ENCODE data around the gene CYFIP1.

The CYFIP1 gene

GRCh38 chr15:22939652-22940061 is 40.5 kb downstream of the CYFIP1 start:
- Histone ChIP-seq H3K27ac (ENCODE audit: low read depth, low read length) (no peak overlapping the region), H3K27me3 (ENCODE audit: control insufficient read depth in 1 of 2, insufficient read depth in 2 of 2, low read length in 2 of 2) (no peaks in the 10 kb centered on the region), H3K4me1 (ENCODE audit: control insufficient read depth in 1 of 2, insufficient read depth in 2 of 2, low read length in 2 of 2) (peaks cover 6% of the 10 kb centered on the region in 2 donors), H3K9ac (ENCODE audit: low read depth in 1 of 2, low read length in 2 of 2) (no peak overlapping the region), H3K9me3 (ENCODE audit: control insufficient read depth in 1 of 2, low read length in 2 of 2) (no peaks in the 10 kb centered on the region), H3K4me3 (ENCODE audit: low read depth in 1 of 2, low read length in 2 of 2) (no peak overlapping the region), H3K36me3 (ENCODE audit: control insufficient read depth in 1 of 2, insufficient read depth in 2 of 2, low read length in 2 of 2) (peaks cover 31 to 76% of the 10 kb centered on the region in 2 donors)

- H3K9me3 ChIP-seq (ENCODE audit: control insufficient read depth in 1 of 2, low read length in 2 of 2) = no peaks in the 10 kb centered on the region
- no peak overlapping the region for H3K27ac ChIP-seq (ENCODE audit: low read depth, low read length)
- no peak overlapping the region for H3K9ac ChIP-seq (ENCODE audit: low read depth in 1 of 2, low read length in 2 of 2)
- no peak overlapping the region for H3K4me3 ChIP-seq (ENCODE audit: low read depth in 1 of 2, low read length in 2 of 2)
- peaks cover 31 to 76% of the 10 kb centered on the region in 2 donors for H3K36me3 ChIP-seq (ENCODE audit: control insufficient read depth in 1 of 2, insufficient read depth in 2 of 2, low read length in 2 of 2)
- H3K27me3 ChIP-seq (ENCODE audit: control insufficient read depth in 1 of 2, insufficient read depth in 2 of 2, low read length in 2 of 2) = no peaks in the 10 kb centered on the region
- no peaks in the 10 kb centered on the region for H3K4me1 ChIP-seq (ENCODE audit: control insufficient read depth in 1 of 2, insufficient read depth in 2 of 2, low read length in 2 of 2)
These were observed 41.1 kb downstream of the CYFIP1 start for GRCh38 chr15:22939051-22939450.

- H3K36me3 ChIP-seq (ENCODE audit: control insufficient read depth in 1 of 2, insufficient read depth in 2 of 2, low read length in 2 of 2) = peaks cover 21 to 70% of the 10 kb centered on the region in 2 donors
- no peaks in the 10 kb centered on the region for H3K9me3 ChIP-seq (ENCODE audit: control insufficient read depth in 1 of 2, low read length in 2 of 2)
- H3K27ac ChIP-seq (ENCODE audit: low read depth, low read length) = no peak overlapping the region
These were observed 43.3 kb downstream of the CYFIP1 start for GRCh38 chr15:22936577-22937472.

GRCh38 chr15:22933641-22934061 is 46.5 kb downstream of the CYFIP1 start:
- Histone ChIP-seq H3K9ac (ENCODE audit: low read depth in 1 of 2, low read length in 2 of 2) (no peak overlapping the region), H3K27me3 (ENCODE audit: control insufficient read depth in 1 of 2, insufficient read depth in 2 of 2, low read length in 2 of 2) (no peaks in the 10 kb centered on the region), H3K27ac (ENCODE audit: low read depth, low read length) (no peak overlapping the region), H3K4me1 (ENCODE audit: control insufficient read depth in 1 of 2, insufficient read depth in 2 of 2, low read length in 2 of 2) (no peaks in the 10 kb centered on the region), H3K36me3 (ENCODE audit: control insufficient read depth in 1 of 2, insufficient read depth in 2 of 2, low read length in 2 of 2) (peaks cover 23 to 50% of the 10 kb centered on the region in 2 donors), H3K9me3 (ENCODE audit: control insufficient read depth in 1 of 2, low read length in 2 of 2) (no peaks in the 10 kb centered on the region), H3K4me3 (ENCODE audit: low read depth in 1 of 2, low read length in 2 of 2) (no peak overlapping the region)

More at GRCh38 chr15:22936577-22937472, 43.3 kb downstream of the CYFIP1 start:
- Histone ChIP-seq H3K27me3 (ENCODE audit: control insufficient read depth in 1 of 2, insufficient read depth in 2 of 2, low read length in 2 of 2) (no peaks in the 10 kb centered on the region), H3K9ac (ENCODE audit: low read depth in 1 of 2, low read length in 2 of 2) (no peak overlapping the region), H3K4me3 (ENCODE audit: low read depth in 1 of 2, low read length in 2 of 2) (no peak overlapping the region), H3K4me1 (ENCODE audit: control insufficient read depth in 1 of 2, insufficient read depth in 2 of 2, low read length in 2 of 2) (no peaks in the 10 kb centered on the region)

- Histone ChIP-seq H3K27me3 (ENCODE audit: control insufficient read depth in 1 of 2, insufficient read depth in 2 of 2, low read length in 2 of 2) (no peaks in the 10 kb centered on the region), H3K9ac (ENCODE audit: low read depth in 1 of 2, low read length in 2 of 2) (no peak overlapping the region), H3K4me1 (ENCODE audit: control insufficient read depth in 1 of 2, insufficient read depth in 2 of 2, low read length in 2 of 2) (no peaks in the 10 kb centered on the region), H3K27ac (ENCODE audit: low read depth, low read length) (no peak overlapping the region), H3K9me3 (ENCODE audit: control insufficient read depth in 1 of 2, low read length in 2 of 2) (no peaks in the 10 kb centered on the region), H3K36me3 (ENCODE audit: control insufficient read depth in 1 of 2, insufficient read depth in 2 of 2, low read length in 2 of 2) (peaks cover 24 to 37% of the 10 kb centered on the region in 2 donors), H3K4me3 (ENCODE audit: low read depth in 1 of 2, low read length in 2 of 2) (no peak overlapping the region)
These were observed 48.2 kb downstream of the CYFIP1 start for GRCh38 chr15:22931784-22932536.

GRCh38 chr15:22930782-22931484 is 49.2 kb downstream of the CYFIP1 start:
- no peak overlapping the region for H3K27ac ChIP-seq (ENCODE audit: low read depth, low read length)

GRCh38 chr15:22927761-22928160 is 52.4 kb downstream of the CYFIP1 start:
- no peaks in the 10 kb centered on the region for H3K4me1 ChIP-seq (ENCODE audit: control insufficient read depth in 1 of 2, insufficient read depth in 2 of 2, low read length in 2 of 2)
- no peaks in the 10 kb centered on the region for H3K27me3 ChIP-seq (ENCODE audit: control insufficient read depth in 1 of 2, insufficient read depth in 2 of 2, low read length in 2 of 2)
- no peak overlapping the region for H3K9ac ChIP-seq (ENCODE audit: low read depth in 1 of 2, low read length in 2 of 2)
- no peaks in the 10 kb centered on the region for H3K9me3 ChIP-seq (ENCODE audit: control insufficient read depth in 1 of 2, low read length in 2 of 2)
- no peak overlapping the region for H3K4me3 ChIP-seq (ENCODE audit: low read depth in 1 of 2, low read length in 2 of 2)
- no peak overlapping the region for H3K27ac ChIP-seq (ENCODE audit: low read depth, low read length)
- H3K36me3 ChIP-seq (ENCODE audit: control insufficient read depth in 1 of 2, insufficient read depth in 2 of 2, low read length in 2 of 2) = peaks cover 24 to 33% of the 10 kb centered on the region in 2 donors

More at GRCh38 chr15:22930782-22931484, 49.2 kb downstream of the CYFIP1 start:
- no peaks in the 10 kb centered on the region for H3K27me3 ChIP-seq (ENCODE audit: control insufficient read depth in 1 of 2, insufficient read depth in 2 of 2, low read length in 2 of 2)
- no peaks in the 10 kb centered on the region for H3K9me3 ChIP-seq (ENCODE audit: control insufficient read depth in 1 of 2, low read length in 2 of 2)
- H3K36me3 ChIP-seq (ENCODE audit: control insufficient read depth in 1 of 2, insufficient read depth in 2 of 2, low read length in 2 of 2) = peaks cover 24 to 29% of the 10 kb centered on the region in 2 donors
- H3K4me3 ChIP-seq (ENCODE audit: low read depth in 1 of 2, low read length in 2 of 2) = no peak overlapping the region
- no peak overlapping the region for H3K9ac ChIP-seq (ENCODE audit: low read depth in 1 of 2, low read length in 2 of 2)
- H3K4me1 ChIP-seq (ENCODE audit: control insufficient read depth in 1 of 2, insufficient read depth in 2 of 2, low read length in 2 of 2) = no peaks in the 10 kb centered on the region

- no peak overlapping the region for H3K9ac ChIP-seq (ENCODE audit: low read depth in 1 of 2, low read length in 2 of 2)
- no peaks in the 10 kb centered on the region for H3K27me3 ChIP-seq (ENCODE audit: control insufficient read depth in 1 of 2, insufficient read depth in 2 of 2, low read length in 2 of 2)
- H3K4me3 ChIP-seq (ENCODE audit: low read depth in 1 of 2, low read length in 2 of 2) = no peak overlapping the region
- H3K36me3 ChIP-seq (ENCODE audit: control insufficient read depth in 1 of 2, insufficient read depth in 2 of 2, low read length in 2 of 2) = peaks cover 20 to 22% of the 10 kb centered on the region in 2 donors
- no peaks in the 10 kb centered on the region for H3K9me3 ChIP-seq (ENCODE audit: control insufficient read depth in 1 of 2, low read length in 2 of 2)
- no peaks in the 10 kb centered on the region for H3K4me1 ChIP-seq (ENCODE audit: control insufficient read depth in 1 of 2, insufficient read depth in 2 of 2, low read length in 2 of 2)
- H3K27ac ChIP-seq (ENCODE audit: low read depth, low read length) = no peak overlapping the region
These were observed 54.3 kb downstream of the CYFIP1 start for GRCh38 chr15:22925875-22926274.

- Histone ChIP-seq H3K27me3 (ENCODE audit: control insufficient read depth in 1 of 2, insufficient read depth in 2 of 2, low read length in 2 of 2) (no peaks in the 10 kb centered on the region), H3K4me1 (ENCODE audit: control insufficient read depth in 1 of 2, insufficient read depth in 2 of 2, low read length in 2 of 2) (no peaks in the 10 kb centered on the region), H3K9ac (ENCODE audit: low read depth in 1 of 2, low read length in 2 of 2) (no peak overlapping the region), H3K4me3 (ENCODE audit: low read depth in 1 of 2, low read length in 2 of 2) (no peak overlapping the region), H3K27ac (ENCODE audit: low read depth, low read length) (no peak overlapping the region), H3K36me3 (ENCODE audit: control insufficient read depth in 1 of 2, insufficient read depth in 2 of 2, low read length in 2 of 2) (peaks cover 26 to 40% of the 10 kb centered on the region in 2 donors), H3K9me3 (ENCODE audit: control insufficient read depth in 1 of 2, low read length in 2 of 2) (no peaks in the 10 kb centered on the region)
These were observed 58.2 kb downstream of the CYFIP1 start for GRCh38 chr15:22922003-22922402.

All from duodenal mucosa (tissue), 2 donors.